ENCODE data around the gene TSSK1B.
"Not testable (repeated sequence)": the region's sequence is repeated elsewhere in the genome, so short reads cannot be mapped to it uniquely, and the experiment has no call there.

TSSK1B gene
- 0 reads per million in 2 donors for total RNA-seq

- DNase-seq: no peak
These were observed at the start of gene TSSK1B for GRCh38 chr5:113434889-113435288. TSSK1B (minus strand) TSS chr5:113434989; CDS start chr5:113434839, 150 bp downstream.

- DNase-seq: no peak
These were observed 45.5 kb upstream of the TSSK1B start for GRCh38 chr5:113480243-113480642.

GRCh38 chr5:113478691-113479090, 43.9 kb upstream of the TSSK1B start:
- DNase-seq: no peak

GRCh38 chr5:113474100-113474728, 39.4 kb upstream of the TSSK1B start:
- no peak for DNase-seq

- no peak for DNase-seq
These were observed 28.2 kb upstream of the TSSK1B start for GRCh38 chr5:113463032-113463431.

- not testable (repeated sequence) for DNase-seq
These were observed 22.3 kb upstream of the TSSK1B start for GRCh38 chr5:113457106-113457505.

- DNase-seq: no peak
These were observed 18.2 kb upstream of the TSSK1B start for GRCh38 chr5:113452941-113453340.

- no peak for DNase-seq
These were observed 17.0 kb upstream of the TSSK1B start for GRCh38 chr5:113451797-113452196.

- no peak for DNase-seq
These were observed 16.1 kb upstream of the TSSK1B start for GRCh38 chr5:113450929-113451328.

- no peak for DNase-seq
These were observed 15.7 kb upstream of the TSSK1B start for GRCh38 chr5:113450462-113450861.

- DNase-seq: no peak
These were observed 13.5 kb upstream of the TSSK1B start for GRCh38 chr5:113448252-113448651.

- DNase-seq: no peak
These were observed 12.8 kb upstream of the TSSK1B start for GRCh38 chr5:113447498-113448050.

- no peak for DNase-seq
These were observed 11.7 kb upstream of the TSSK1B start for GRCh38 chr5:113446358-113446927.

- DNase-seq: no peak
These were observed 2.3 kb upstream of the TSSK1B start for GRCh38 chr5:113437111-113437510.

GRCh38 chr5:113435575-113435974, 786 bp upstream of the TSSK1B start:
- no peak for DNase-seq

GRCh38 chr5:113433862-113434612, 752 bp downstream of the TSSK1B start:
- DNase-seq: no peak

GRCh38 chr5:113433071-113433470, 1.7 kb downstream of the TSSK1B start:
- no peak for DNase-seq

- DNase-seq: no peak
These were observed 6.8 kb downstream of the TSSK1B start for GRCh38 chr5:113427871-113428574.

GRCh38 chr5:113425909-113426308, 8.9 kb downstream of the TSSK1B start:
- DNase-seq: no peak

- DNase-seq: no peak
These were observed 13.1 kb downstream of the TSSK1B start for GRCh38 chr5:113421693-113422092.

GRCh38 chr5:113405530-113405929, 29.3 kb downstream of the TSSK1B start:
- no peak for DNase-seq

- DNase-seq: no peak
These were observed 30.5 kb downstream of the TSSK1B start for GRCh38 chr5:113404269-113404668.

GRCh38 chr5:113397986-113398385, 36.8 kb downstream of the TSSK1B start:
- not testable (repeated sequence) for DNase-seq
